ENCODE results near the gene MBNL3. TPM values are rescaled to one million over a fixed set of nuclear protein-coding genes. Genes with fewer than 3 reads are reported as not detected.

MBNL3 gene
- total RNA-seq, 3 donors from 2014 or later = 17.2 to 51.4 (median 40.6) TPM

GRCh38 chrX:132444936-132445335 lies 43.9 kb downstream of the MBNL3 start:
- Histone ChIP-seq H3K4me1 (ENCODE audit: low read depth) (no peaks in the 10 kb centered on the region), H3K36me3 (ENCODE audit: low read depth) (no peaks in the 10 kb centered on the region), H3K9me3 (no peaks in the 10 kb centered on the region), H3K4me3 (no peak overlapping the region)
- ATAC-seq (no peak), DNase-seq (no peak)
- intact Hi-C loops (cut with DNase I, micrococcal nuclease) = no loop called here
- no peak for TF ChIP-seq CTCF (IDR thresholded peaks at IDR 0.05)

GRCh38 chrX:132443196-132444135 lies 45.4 kb downstream of the MBNL3 start:
- no peaks in the 10 kb centered on the region for H3K9me3 ChIP-seq
- intact Hi-C loops (cut with DNase I, micrococcal nuclease) = no loop called here
- no peak overlapping the region for H3K4me3 ChIP-seq
- H3K4me1 ChIP-seq (ENCODE audit: low read depth) = no peaks in the 10 kb centered on the region
- DNase-seq (no peak), ATAC-seq (no peak)
- no peak for TF ChIP-seq CTCF (IDR thresholded peaks at IDR 0.05)
- no peaks in the 10 kb centered on the region for H3K36me3 ChIP-seq (ENCODE audit: low read depth)

- H3K4me1 ChIP-seq (ENCODE audit: low read depth) = no peaks in the 10 kb centered on the region
- DNase-seq (no peak), ATAC-seq (no peak)
- no peak overlapping the region for H3K4me3 ChIP-seq
- H3K36me3 ChIP-seq (ENCODE audit: low read depth) = no peaks in the 10 kb centered on the region
- no peaks in the 10 kb centered on the region for H3K9me3 ChIP-seq
- no peak for TF ChIP-seq CTCF (IDR thresholded peaks at IDR 0.05)
- intact Hi-C loops (cut with DNase I, micrococcal nuclease) = no loop called here
These were observed 46.1 kb downstream of the MBNL3 start for GRCh38 chrX:132442691-132443090.

- ATAC-seq (no peak), DNase-seq (no peak)
- H3K9me3 ChIP-seq = no peaks in the 10 kb centered on the region
- intact Hi-C loops (cut with DNase I, micrococcal nuclease) = no loop called here
- no peaks in the 10 kb centered on the region for H3K36me3 ChIP-seq (ENCODE audit: low read depth)
- H3K4me1 ChIP-seq (ENCODE audit: low read depth) = no peaks in the 10 kb centered on the region
- no peak for TF ChIP-seq CTCF (IDR thresholded peaks at IDR 0.05)
- H3K4me3 ChIP-seq = no peak overlapping the region
These were observed 53.6 kb downstream of the MBNL3 start for GRCh38 chrX:132435222-132435621.

- ATAC-seq = no peak
- Histone ChIP-seq H3K9me3 (no peaks in the 10 kb centered on the region), H3K4me1 (ENCODE audit: low read depth) (no peaks in the 10 kb centered on the region), H3K4me3 (no peak overlapping the region), H3K36me3 (ENCODE audit: low read depth) (no peaks in the 10 kb centered on the region)
- intact Hi-C loops (cut with DNase I, micrococcal nuclease) = no loop called here
- TF ChIP-seq CTCF (IDR thresholded peaks at IDR 0.05) = no peak
- DNase-seq = peak in 1 of 3 donors; percentile 40
These were observed 55.3 kb downstream of the MBNL3 start for GRCh38 chrX:132433551-132433950.
